Activated CD4-positive, alpha-beta T cell treated with anti-CD3 and anti-CD28 coated beads, Interleukin-2, amount 10 ng/mL, durations not matched to agents 7 days and 5 days (primary cell): ENCODE data around the gene C12orf76. TPM values are rescaled to one million over a fixed set of nuclear protein-coding genes. Genes with fewer than 3 reads are reported as not detected.

Experiments
- CTCF ChIA-PET: fragments of 350-600 bp; sonication (Branson Sonifier 250); formaldehyde crosslinking; loops from one replicate; lab custom pipeline; 2021; ENCODE audit warnings: antibody characterized with exemption; lab: Charles Lee
- POLR2A ChIA-PET: fragments of 350-600 bp; sonication (Branson Sonifier 250); formaldehyde crosslinking; loops from one replicate; lab custom pipeline; 2021; ENCODE audit warnings: antibody characterized with exemption; lab: Charles Lee
- DNase-seq: peaks from one replicate; pipeline ENCODE4 v3.0.0-alpha.2; 2020
- H3K27ac Mint-ChIP-seq: one replicate; pipeline ENCODE4 v1.8.0; 2021; ENCODE audit warnings: mild to moderate bottlenecking, moderate library complexity, mixed read lengths
- H3K27me3 Mint-ChIP-seq: one replicate; pipeline ENCODE4 v1.8.0; 2021; ENCODE audit warnings: mixed read lengths
- H3K36me3 Mint-ChIP-seq: one replicate; pipeline ENCODE4 v1.8.0; 2021; ENCODE audit warnings: low read depth, mixed read lengths
- H3K4me1 Mint-ChIP-seq: one replicate; pipeline ENCODE4 v1.8.0; 2021; ENCODE audit warnings: mixed read lengths
- H3K4me3 Mint-ChIP-seq: one replicate; pipeline ENCODE4 v1.8.0; 2021; ENCODE audit warnings: mild to moderate bottlenecking, moderate library complexity, mixed read lengths
- H3K9me3 Mint-ChIP-seq: one replicate; pipeline ENCODE4 v1.8.0; 2021; ENCODE audit warnings: mixed read lengths
- total RNA-seq, 2 experiments: library from RNA; stranded (reverse); gene quantifications; one replicate each; pipeline ENCODE4 v1.2.3, GENCODE V29; 2021

Gene C12orf76
- total RNA-seq, 2 experiments from 2014 or later = 19.9 to 25.8 TPM

DNA sequence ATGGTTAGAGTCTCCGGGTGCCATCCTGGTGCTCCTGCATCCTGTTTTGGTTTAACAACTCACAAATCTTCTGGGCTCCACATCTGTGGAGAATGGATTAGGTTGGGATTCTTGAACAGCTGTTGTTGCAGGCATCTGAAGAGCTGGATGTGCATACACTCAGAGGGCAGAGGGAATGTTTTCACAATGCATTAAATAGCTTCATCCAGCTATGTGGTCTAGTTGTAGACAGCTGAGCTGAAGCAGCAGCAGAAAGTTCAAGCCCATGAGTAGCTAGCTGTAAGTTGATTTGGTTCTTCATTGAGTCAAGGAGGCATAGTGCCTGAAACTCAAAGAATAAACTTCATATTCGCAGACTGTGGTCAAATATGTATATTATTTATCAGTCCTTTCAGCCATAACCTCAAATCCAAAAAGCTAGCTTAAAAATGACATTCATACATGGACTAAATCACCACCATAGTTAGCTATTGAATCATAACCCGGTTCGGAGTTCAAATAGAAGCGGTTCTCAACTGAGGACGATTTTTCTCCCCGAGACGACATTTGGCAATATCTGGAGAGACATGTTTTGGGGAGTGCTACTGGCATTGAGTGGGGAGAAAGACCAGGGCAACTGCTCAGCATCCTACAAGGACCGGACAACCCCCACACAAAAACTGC is 50.0 kb downstream of the C12orf76 start:
- no peak for DNase-seq
- peaks cover 28% of the 10 kb centered on the region for H3K36me3 Mint-ChIP-seq
- H3K4me3 Mint-ChIP-seq = peak overlapping the region; percentile 88
- peaks cover 61% of the 10 kb centered on the region for H3K4me1 Mint-ChIP-seq
- POLR2A ChIA-PET = no interaction called here
- no peaks in the 10 kb centered on the region for H3K27me3 Mint-ChIP-seq
- peak overlapping the region; percentile 98 for H3K27ac Mint-ChIP-seq
- CTCF ChIA-PET = interaction anchor here (1.0 to 1.6 kb wide), 5 partner anchors 10 to 33 kb away, joined by 3 to 6 read pairs (median 3); no protein-coding TSS in a partner anchor
- H3K9me3 Mint-ChIP-seq = no peaks in the 10 kb centered on the region

DNA sequence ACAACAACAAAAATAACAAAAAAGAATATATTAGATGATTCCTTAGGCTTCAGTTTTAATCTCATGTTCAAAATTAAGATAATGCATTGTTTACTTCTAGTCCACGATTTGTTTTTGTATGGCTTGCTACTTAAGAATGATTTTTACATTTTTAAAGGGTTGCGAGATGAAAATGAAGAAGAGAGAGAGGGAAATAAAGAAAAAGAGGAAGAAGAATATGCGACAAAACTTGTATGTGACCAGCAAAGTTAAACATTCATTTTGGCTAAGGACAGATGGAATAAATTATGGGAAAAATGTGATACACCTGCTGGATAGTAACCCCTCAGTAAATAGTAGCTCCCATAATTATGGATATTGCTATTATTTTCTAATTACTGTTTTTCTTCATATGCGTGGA is 50.9 kb downstream of the C12orf76 start:
- CTCF ChIA-PET = no interaction called here
- no peak for DNase-seq

GRCh38 chr12:109996483-109996853 is 51.9 kb downstream of the C12orf76 start:
- no peaks in the 10 kb centered on the region for H3K27me3 Mint-ChIP-seq
- DNase-seq = no peak
- H3K4me3 Mint-ChIP-seq = peak overlapping the region; percentile 100
- H3K4me1 Mint-ChIP-seq = peaks cover 64% of the 10 kb centered on the region
- peaks cover 29% of the 10 kb centered on the region for H3K36me3 Mint-ChIP-seq
- no peaks in the 10 kb centered on the region for H3K9me3 Mint-ChIP-seq
- POLR2A ChIA-PET = interaction anchor here (0.6 kb wide), 1 partner anchor 10 kb away, joined by 4 read pairs; no protein-coding TSS in a partner anchor
- H3K27ac Mint-ChIP-seq = peak overlapping the region; percentile 85
- CTCF ChIA-PET = no interaction called here

More for the DNA sequence above, 50.9 kb downstream of the C12orf76 start:
- H3K27ac Mint-ChIP-seq = peak overlapping the region; percentile 74
- H3K27me3 Mint-ChIP-seq = no peaks in the 10 kb centered on the region
- peak overlapping the region; percentile 54 for H3K4me3 Mint-ChIP-seq
- peaks cover 28% of the 10 kb centered on the region for H3K36me3 Mint-ChIP-seq
- POLR2A ChIA-PET = no interaction called here
- no peaks in the 10 kb centered on the region for H3K9me3 Mint-ChIP-seq
- peaks cover 63% of the 10 kb centered on the region for H3K4me1 Mint-ChIP-seq

DNA sequence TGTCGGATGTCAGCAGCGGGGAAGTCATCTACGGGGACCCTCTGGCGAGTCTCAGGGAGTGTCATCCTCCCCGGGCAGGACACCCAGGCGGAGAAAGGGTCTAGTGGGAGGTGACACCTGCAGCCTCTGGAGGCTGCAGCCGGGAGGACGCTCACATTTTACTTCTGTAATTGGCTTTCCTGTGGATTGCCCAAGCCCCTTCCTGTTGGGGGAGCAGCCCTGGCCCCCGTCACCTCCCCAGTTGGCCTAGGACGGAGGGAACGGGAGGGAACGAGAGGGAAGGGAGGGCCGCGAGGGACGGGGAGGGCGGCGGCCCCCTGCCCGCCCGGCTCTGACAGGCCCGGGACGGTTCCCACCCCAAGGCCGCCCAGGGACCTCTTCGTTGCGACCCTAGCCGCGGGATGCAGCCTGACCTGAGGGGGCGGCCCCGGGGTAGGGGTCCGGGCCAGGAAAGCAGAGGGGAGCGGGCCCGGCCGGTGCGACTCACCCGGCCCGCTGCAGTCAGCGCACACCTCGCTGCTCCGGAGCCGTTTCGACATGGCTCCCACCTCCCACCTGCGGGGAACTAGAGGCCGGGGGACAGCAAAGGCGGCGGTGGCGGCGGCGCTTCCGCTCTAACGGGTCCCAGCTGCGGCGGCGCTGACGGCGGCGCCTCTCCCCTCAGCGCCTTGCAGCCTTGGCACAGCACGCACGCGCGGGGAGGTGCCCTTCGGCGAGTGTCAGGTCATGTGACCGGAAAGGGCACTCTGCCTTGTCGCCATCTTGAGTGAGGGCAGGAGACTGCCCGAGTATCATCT is 52.4 kb downstream of the C12orf76 start, which contains the start of gene GIT2:
TSS of gene GIT2 (minus strand) at position 683 of the 797 bp plus-strand sequence. CDS start at position 539, 144 bp downstream.
- DNase-seq = peak; percentile 96
- no peaks in the 10 kb centered on the region for H3K9me3 Mint-ChIP-seq
- ChIA-PET CTCF (interaction anchor here (1.1 kb wide), 1 partner anchor 104 kb away, joined by 3 read pairs; no protein-coding TSS in a partner anchor), POLR2A (interaction anchor here (0.6 kb wide), 1 partner anchor 9 kb away, joined by 4 read pairs; no protein-coding TSS in a partner anchor)
- H3K27ac Mint-ChIP-seq = peak within 1 kb of the TSS; percentile 98
- H3K36me3 Mint-ChIP-seq = peaks cover 35% of the 10 kb centered on the region
- peak within 1 kb of the TSS; percentile 100 for H3K4me3 Mint-ChIP-seq
- H3K27me3 Mint-ChIP-seq = no peaks in the 10 kb centered on the region
- H3K4me1 Mint-ChIP-seq = peaks cover 63% of the 10 kb centered on the region

DNA sequence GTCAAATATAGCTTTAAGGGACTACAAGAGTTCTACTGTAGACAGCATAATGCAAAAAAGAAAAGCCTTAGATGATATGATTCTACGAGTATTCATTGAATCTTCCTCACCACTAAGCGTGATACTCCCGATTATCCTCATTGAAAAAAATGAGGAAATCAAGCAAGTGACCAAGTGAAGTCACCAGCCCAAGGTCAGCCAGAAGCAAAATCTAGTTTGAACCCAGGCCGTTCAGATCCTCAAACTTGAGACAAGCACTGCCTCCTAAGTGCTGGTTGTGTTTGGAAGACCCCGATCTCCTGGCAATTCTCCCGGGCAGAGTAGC is 53.0 kb downstream of the C12orf76 start:
- CTCF ChIA-PET = interaction anchor here (1.1 kb wide), 1 partner anchor 105 kb away, joined by 3 read pairs; no protein-coding TSS in a partner anchor

GRCh38 chr12:109994401-109995175 is 53.7 kb downstream of the C12orf76 start:
- peak overlapping the region; percentile 100 for H3K4me3 Mint-ChIP-seq
- no peaks in the 10 kb centered on the region for H3K9me3 Mint-ChIP-seq
- H3K27ac Mint-ChIP-seq = peak overlapping the region; percentile 98
- no peak for DNase-seq
- peaks cover 66% of the 10 kb centered on the region for H3K4me1 Mint-ChIP-seq
- H3K27me3 Mint-ChIP-seq = no peaks in the 10 kb centered on the region
- CTCF ChIA-PET = interaction anchor here (1.1 kb wide), 1 partner anchor 105 kb away, joined by 3 read pairs; no protein-coding TSS in a partner anchor
- peaks cover 45% of the 10 kb centered on the region for H3K36me3 Mint-ChIP-seq
- POLR2A ChIA-PET = no interaction called here

More for the DNA sequence above, 53.0 kb downstream of the C12orf76 start:
- DNase-seq = no peak
- Mint-ChIP-seq H3K27me3 (no peaks in the 10 kb centered on the region), H3K4me3 (peak overlapping the region; percentile 100), H3K9me3 (no peaks in the 10 kb centered on the region), H3K4me1 (peaks cover 62% of the 10 kb centered on the region), H3K36me3 (peaks cover 40% of the 10 kb centered on the region), H3K27ac (peak overlapping the region; percentile 98)
- POLR2A ChIA-PET = no interaction called here

DNA sequence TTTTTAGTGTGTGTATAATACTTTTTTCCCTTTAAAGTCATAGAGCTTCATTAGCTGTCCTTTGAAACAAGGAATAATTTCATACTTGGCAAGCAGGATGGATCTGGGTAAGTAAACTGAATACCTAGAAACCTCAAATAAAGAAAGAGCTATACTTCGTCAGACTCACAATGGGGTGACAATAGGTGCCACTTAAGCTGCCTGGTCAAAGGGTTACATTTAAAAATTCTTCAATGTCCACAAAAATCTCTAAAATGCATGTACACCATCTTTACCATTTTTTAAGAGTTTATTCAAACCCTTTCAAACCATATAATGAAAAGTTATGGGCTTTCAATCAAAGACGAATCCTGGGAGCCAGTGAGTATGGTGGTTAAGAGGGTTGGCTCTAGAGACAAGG is 55.2 kb downstream of the C12orf76 start:
- H3K9me3 Mint-ChIP-seq = no peaks in the 10 kb centered on the region
- H3K27me3 Mint-ChIP-seq = no peaks in the 10 kb centered on the region
- H3K36me3 Mint-ChIP-seq = peaks cover 53% of the 10 kb centered on the region
- DNase-seq = no peak
- ChIA-PET CTCF (interaction anchor here (0.7 to 1.4 kb wide), 5 partner anchors 11 to 86 kb away, joined by 4 to 7 read pairs (median 6); no protein-coding TSS in a partner anchor), POLR2A (no interaction called here)
- H3K4me3 Mint-ChIP-seq = peak overlapping the region; percentile 47
- H3K4me1 Mint-ChIP-seq = peaks cover 64% of the 10 kb centered on the region
- no peak overlapping the region for H3K27ac Mint-ChIP-seq

DNA sequence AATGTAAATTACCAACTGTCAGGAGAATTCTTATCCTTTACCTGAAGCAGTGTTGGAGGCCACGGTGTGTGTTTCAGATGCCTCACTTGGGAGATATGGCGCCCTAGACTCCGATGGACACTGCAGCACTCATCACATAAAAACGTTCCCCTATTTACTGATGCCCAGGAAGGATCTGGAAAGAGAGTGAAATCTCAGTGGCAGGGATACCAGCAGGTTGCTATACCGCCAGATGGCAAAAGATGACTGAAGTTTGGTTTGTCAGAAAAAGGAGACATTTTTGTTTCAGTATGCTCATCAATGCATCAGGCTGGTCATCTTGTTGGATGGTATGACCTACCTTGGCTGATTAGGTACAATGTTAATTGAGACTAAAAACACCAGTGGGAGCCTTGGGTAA is 56.7 kb downstream of the C12orf76 start:
- POLR2A ChIA-PET = no interaction called here
- CTCF ChIA-PET = interaction anchor here (0.6 kb wide), 1 partner anchor 138 kb away, joined by 4 read pairs; no protein-coding TSS in a partner anchor
- Mint-ChIP-seq H3K4me3 (no peak overlapping the region), H3K36me3 (peaks cover 62% of the 10 kb centered on the region), H3K9me3 (no peaks in the 10 kb centered on the region), H3K4me1 (peaks cover 60% of the 10 kb centered on the region), H3K27me3 (no peaks in the 10 kb centered on the region), H3K27ac (no peak overlapping the region)
- DNase-seq = no peak

Other genes with a start within 250 kb of the C12orf76 start
- gene TRPV4, start 215.1 kb downstream of the C12orf76 start, total RNA-seq = under 1 TPM in 1 of 2 experiments, not detected in 1; 0.17 TPM
- gene GLTP, start 168.0 kb downstream of the C12orf76 start, total RNA-seq = 10 to 100 TPM; 17.6 to 20.7 TPM
- gene TCHP, start 148.2 kb downstream of the C12orf76 start, total RNA-seq = 10 to 100 TPM; 27.9 to 36.0 TPM
- 100 to 1,000 TPM; 101 to 107 TPM for gene GIT2, start 52.2 kb downstream of the C12orf76 start, total RNA-seq
- gene ANKRD13A, start 49.1 kb downstream of the C12orf76 start, total RNA-seq = 10 to 100 TPM; 82.5 to 88.2 TPM
- gene IFT81, start 75.8 kb upstream of the C12orf76 start, total RNA-seq = 1 to 10 TPM; 2.5 to 2.9 TPM
- gene ATP2A2, start 232.7 kb upstream of the C12orf76 start, total RNA-seq = 100 to 1,000 TPM; 126 to 131 TPM